Esophagus muscularis mucosa (tissue), 3 donors: Measurements from ENCODE around the gene CEP131.

Experiments used
- EP300 ChIP-seq: sonication (generic); formaldehyde crosslinking; IDR thresholded peaks from one replicate; pipeline ENCODE4 v1.6.1; 2017; ENCODE audit warnings: antibody characterized with exemption
- TF ChIP-seq, protein P1 (sequence below), 3 experiments: fragments of 200-600 bp in 2 of 3; fragments of 450-650 bp in 1 of 3; sonication (generic) in 2 of 3; IDR thresholded peaks; one replicate each; pipeline ENCODE4 v1.5.1; 2017 to 2019; ENCODE audit warnings: antibody characterized with exemption in 3 of 3, mild to moderate bottlenecking in 2 of 3, moderate library complexity in 1 of 3

GRCh38 chr17:81161536-81161935 lies 61.2 kb downstream of the CEP131 start:
- TF ChIP-seq, protein P1, sequence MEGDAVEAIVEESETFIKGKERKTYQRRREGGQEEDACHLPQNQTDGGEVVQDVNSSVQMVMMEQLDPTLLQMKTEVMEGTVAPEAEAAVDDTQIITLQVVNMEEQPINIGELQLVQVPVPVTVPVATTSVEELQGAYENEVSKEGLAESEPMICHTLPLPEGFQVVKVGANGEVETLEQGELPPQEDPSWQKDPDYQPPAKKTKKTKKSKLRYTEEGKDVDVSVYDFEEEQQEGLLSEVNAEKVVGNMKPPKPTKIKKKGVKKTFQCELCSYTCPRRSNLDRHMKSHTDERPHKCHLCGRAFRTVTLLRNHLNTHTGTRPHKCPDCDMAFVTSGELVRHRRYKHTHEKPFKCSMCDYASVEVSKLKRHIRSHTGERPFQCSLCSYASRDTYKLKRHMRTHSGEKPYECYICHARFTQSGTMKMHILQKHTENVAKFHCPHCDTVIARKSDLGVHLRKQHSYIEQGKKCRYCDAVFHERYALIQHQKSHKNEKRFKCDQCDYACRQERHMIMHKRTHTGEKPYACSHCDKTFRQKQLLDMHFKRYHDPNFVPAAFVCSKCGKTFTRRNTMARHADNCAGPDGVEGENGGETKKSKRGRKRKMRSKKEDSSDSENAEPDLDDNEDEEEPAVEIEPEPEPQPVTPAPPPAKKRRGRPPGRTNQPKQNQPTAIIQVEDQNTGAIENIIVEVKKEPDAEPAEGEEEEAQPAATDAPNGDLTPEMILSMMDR (IDR thresholded peaks at IDR 0.05) = no peak
- no peak for TF ChIP-seq EP300
